HEK293 (cell line): Measurements from ENCODE around the gene GJB3.

Experiments used
- BCL6B ChIP-seq: fragments of 450-650 bp; formaldehyde crosslinking; IDR thresholded peaks from 2 replicates; pipeline ENCODE4 v1.5.1; 2017; ENCODE audit warnings: missing biosample characterization, missing genetic modification characterization
- GLIS1 ChIP-seq: fragments of 450-650 bp; formaldehyde crosslinking; IDR thresholded peaks from 2 replicates; pipeline ENCODE4 v1.5.1; 2016; ENCODE audit warnings: missing biosample characterization, missing genetic modification characterization
- KLF17 ChIP-seq: fragments of 450-650 bp; formaldehyde crosslinking; IDR thresholded peaks from 2 replicates; pipeline ENCODE4 v1.5.1; 2016; ENCODE audit warnings: missing biosample characterization, missing genetic modification characterization
- PRDM2 ChIP-seq: fragments of 450-650 bp; formaldehyde crosslinking; IDR thresholded peaks from 2 replicates; pipeline ENCODE4 v1.5.1; 2016; ENCODE audit warnings: missing biosample characterization, missing genetic modification characterization, borderline replicate concordance
- TRIM28 ChIP-seq: IDR thresholded peaks from 2 replicates; pipeline ENCODE4 v1.6.1; 2011; ENCODE audit warnings: low read length, control low read depth, borderline replicate concordance
- TSHZ1 ChIP-seq: fragments of 450-650 bp; formaldehyde crosslinking; IDR thresholded peaks from 2 replicates; pipeline ENCODE4 v1.5.1; 2016; ENCODE audit warnings: missing biosample characterization, missing genetic modification characterization, borderline replicate concordance
- WT1 ChIP-seq: fragments of 450-650 bp; formaldehyde crosslinking; IDR thresholded peaks from 2 replicates; pipeline ENCODE4 v1.5.1; 2016; ENCODE audit warnings: missing biosample characterization, missing genetic modification characterization
- ZNF148 ChIP-seq: fragments of 450-650 bp; formaldehyde crosslinking; IDR thresholded peaks from 2 replicates; pipeline ENCODE4 v1.5.0; 2017; ENCODE audit warnings: missing biosample characterization, missing genetic modification characterization, borderline replicate concordance
- ZNF19 ChIP-seq: fragments of 450-650 bp; formaldehyde crosslinking; IDR thresholded peaks from 2 replicates; pipeline ENCODE4; 2016; ENCODE audit warnings: missing biosample characterization, missing genetic modification characterization, low read depth
- ZNF214 ChIP-seq: fragments of 450-650 bp; formaldehyde crosslinking; IDR thresholded peaks from 2 replicates; pipeline ENCODE4 v1.5.1; 2017; ENCODE audit warnings: missing biosample characterization, mild to moderate bottlenecking, missing genetic modification characterization, borderline replicate concordance
- ZNF280D ChIP-seq: fragments of 450-650 bp; formaldehyde crosslinking; IDR thresholded peaks from 2 replicates; pipeline ENCODE4 v1.5.1; 2016; ENCODE audit warnings: missing biosample characterization, missing genetic modification characterization
- ZNF585B ChIP-seq: fragments of 450-650 bp; formaldehyde crosslinking; IDR thresholded peaks from 2 replicates; pipeline ENCODE4 v1.5.1; 2016; ENCODE audit warnings: missing biosample characterization, missing genetic modification characterization
- ZNF645 ChIP-seq: fragments of 450-650 bp; formaldehyde crosslinking; IDR thresholded peaks from 2 replicates; pipeline ENCODE4; 2016; ENCODE audit warnings: missing biosample characterization, missing genetic modification characterization
- ZNF664 ChIP-seq: fragments of 450-650 bp; formaldehyde crosslinking; IDR thresholded peaks from 2 replicates; pipeline ENCODE4 v1.5.1; 2016; ENCODE audit warnings: missing biosample characterization, missing genetic modification characterization
- ZNF704 ChIP-seq: fragments of 450-650 bp; formaldehyde crosslinking; IDR thresholded peaks from 2 replicates; pipeline ENCODE4 v1.5.1; 2016; ENCODE audit warnings: missing biosample characterization, missing genetic modification characterization
- ZSCAN23 ChIP-seq: fragments of 450-650 bp; formaldehyde crosslinking; IDR thresholded peaks from 2 replicates; pipeline ENCODE4 v1.5.1; 2016; ENCODE audit warnings: missing biosample characterization, missing genetic modification characterization

GJB3 gene

GRCh38 chr1:34763142-34763781 lies 17.8 kb upstream of the GJB3 start (continued):
- TF ChIP-seq ZNF280D (tag by site-specific recombination) (no peak), ZNF585B (tag by site-specific recombination) (no peak), TRIM28 (no peak), PRDM2 (tag by site-specific recombination) (no peak), WT1 (tag by site-specific recombination) (no peak), ZNF645 (tag by site-specific recombination) (no peak), TSHZ1 (tag by site-specific recombination) (no peak), ZNF704 (tag by site-specific recombination) (no peak), ZNF664 (no peak), ZNF148 (tag by site-specific recombination) (no peak), ZNF19 (tag by site-specific recombination) (no peak), GLIS1 (tag by site-specific recombination) (peak; percentile 37; the same call in 1 of the 2 replicates), BCL6B (tag by site-specific recombination) (no peak), ZNF214 (no peak), ZSCAN23 (no peak), KLF17 (tag by site-specific recombination) (0 out of 2 replicates have a peak, but pooled peaks have one; percentile 42)
